Activated naive CD8-positive, alpha-beta T cell treated with anti-CD3 and anti-CD28 coated beads, Interleukin-2, amount 10 ng/mL, durations not matched to agents 7 days and 5 days (primary cell): ENCODE measurements around the gene RIN3. TPM values are rescaled to one million over a fixed set of nuclear protein-coding genes. Genes with fewer than 3 reads are reported as not detected.
"Not testable (repeated sequence)": the region's sequence is repeated elsewhere in the genome, so short reads cannot be mapped to it uniquely, and the experiment has no call there.

Source experiments
- ATAC-seq: fragments of 150-1000 bp; cut with Tn5 transposase; one replicate; pipeline ENCODE4 v1.10.0; 2021; ENCODE audit warnings: low read depth, moderate library complexity
- POLR2A ChIA-PET: fragments of 350-600 bp; sonication (Branson Sonifier 250); formaldehyde crosslinking; loops from one replicate; lab custom pipeline; 2021; ENCODE audit warnings: antibody characterized with exemption; lab: Charles Lee
- DNase-seq: peaks from one replicate; pipeline ENCODE4 v3.0.0; 2021
- H3K27ac Mint-ChIP-seq: one replicate; pipeline ENCODE4 v1.8.0; 2022; ENCODE audit warnings: mild to moderate bottlenecking, mixed read lengths
- H3K27me3 Mint-ChIP-seq: one replicate; pipeline ENCODE4 v1.8.0; 2022; ENCODE audit warnings: mild to moderate bottlenecking, moderate library complexity, mixed read lengths
- H3K36me3 Mint-ChIP-seq: one replicate; pipeline ENCODE4 v1.8.0; 2021; ENCODE audit warnings: mild to moderate bottlenecking, mixed read lengths
- H3K4me1 Mint-ChIP-seq: one replicate; pipeline ENCODE4 v1.8.0; 2021; ENCODE audit warnings: mixed read lengths
- H3K4me3 Mint-ChIP-seq: one replicate; pipeline ENCODE4 v1.8.0; 2022; ENCODE audit warnings: mild to moderate bottlenecking, moderate library complexity, mixed read lengths
- H3K9me3 Mint-ChIP-seq: one replicate; pipeline ENCODE4 v1.8.0; 2021; ENCODE audit warnings: mixed read lengths
- total RNA-seq, 2 experiments: library from RNA; stranded (reverse); gene quantifications; one replicate each; pipeline ENCODE4 v1.2.3, GENCODE V29; 2021

Gene RIN3
- total RNA-seq, 2 experiments from 2014 or later = 80.5 to 80.9 TPM

DNA sequence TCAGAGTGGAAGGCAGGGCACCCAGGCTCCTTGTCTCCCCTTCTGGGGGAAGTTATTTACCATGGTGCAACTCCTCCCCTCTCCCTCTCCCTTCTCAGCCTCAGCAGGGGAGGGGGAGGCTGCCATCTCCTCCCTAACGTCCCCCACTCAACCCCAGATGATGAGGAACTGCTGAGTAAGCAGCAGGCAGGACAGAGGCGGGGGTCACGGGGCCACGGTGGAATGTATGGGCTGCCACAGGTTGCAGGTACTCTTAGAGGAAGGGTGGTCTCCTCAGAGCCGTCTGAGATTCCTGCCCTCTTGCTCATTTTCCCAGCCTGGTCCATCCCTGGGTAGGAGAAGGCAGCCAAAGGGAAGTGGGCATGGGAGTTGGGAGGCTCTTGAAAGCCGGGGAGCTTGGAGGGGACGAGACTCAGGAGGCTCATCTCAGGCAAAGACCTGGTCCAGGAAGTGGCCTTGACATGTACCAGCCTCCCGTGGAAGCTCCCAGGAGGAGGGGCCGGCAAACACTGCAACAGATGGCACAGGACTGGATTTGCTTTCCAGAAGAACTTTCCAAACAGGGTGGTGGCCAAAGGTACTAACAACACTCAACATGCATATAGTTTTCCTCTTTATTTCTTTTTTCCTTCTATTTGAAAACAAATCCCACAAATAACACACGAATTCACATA is 19.0 kb downstream of the RIN3 start:
- Mint-ChIP-seq H3K4me3 (peak overlapping the region; percentile 13), H3K36me3 (peaks cover 14% of the 10 kb centered on the region), H3K4me1 (peaks cover 71% of the 10 kb centered on the region), H3K27me3 (no peaks in the 10 kb centered on the region), H3K27ac (peak overlapping the region; percentile 99), H3K9me3 (no peaks in the 10 kb centered on the region)
- no peak for DNase-seq
- ATAC-seq = no peak
- POLR2A ChIA-PET = interaction anchor here (1.6 to 4.6 kb wide), 3 partner anchors 8 to 17 kb away, joined by 6 to 38 read pairs (median 14); partner anchors contain the start of gene RIN3

DNA sequence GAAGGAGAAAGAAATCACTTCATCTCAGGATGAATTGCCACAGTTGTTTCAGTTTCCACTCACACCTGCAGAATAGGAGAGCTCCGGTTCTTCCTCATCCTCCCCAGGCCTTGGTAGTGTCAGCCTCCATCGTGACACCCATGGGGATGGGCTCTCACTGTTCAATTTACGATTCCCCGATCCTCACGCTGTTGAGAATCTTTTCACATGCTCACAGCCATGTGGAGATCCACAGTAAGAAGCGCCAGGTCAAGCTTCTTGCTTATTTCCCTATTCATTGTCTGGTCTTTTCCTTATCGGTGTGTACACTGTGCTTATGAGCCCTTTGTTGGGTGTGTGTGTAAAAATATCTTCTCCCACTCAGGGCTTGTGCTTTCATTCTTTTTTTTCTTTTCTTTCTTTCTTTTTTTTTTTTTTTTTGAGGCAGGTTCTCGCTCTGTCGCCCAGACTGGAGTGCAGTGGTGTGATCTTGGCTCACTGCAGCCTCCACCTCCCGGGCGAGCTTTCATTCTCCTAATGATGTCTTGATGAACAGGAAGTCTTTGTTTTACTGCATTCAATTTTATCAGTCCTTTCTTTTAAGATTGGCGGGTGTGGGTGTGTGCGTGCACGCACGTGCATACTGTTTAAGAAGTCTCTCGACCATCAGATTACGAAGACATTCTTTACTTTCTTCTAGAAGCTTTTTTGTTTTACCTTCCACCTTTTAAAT is 21.5 kb downstream of the RIN3 start:
- Mint-ChIP-seq H3K9me3 (no peaks in the 10 kb centered on the region), H3K27me3 (no peaks in the 10 kb centered on the region), H3K4me1 (peaks cover 75% of the 10 kb centered on the region), H3K4me3 (peak overlapping the region; percentile 87), H3K27ac (peak overlapping the region; percentile 95), H3K36me3 (peaks cover 8% of the 10 kb centered on the region)
- ATAC-seq (peak; percentile 10), DNase-seq (peak; percentile 36)
- POLR2A ChIA-PET = interaction anchor here (0.7 to 1.7 kb wide), 9 partner anchors 9 to 414 kb away, joined by 3 to 6 read pairs (median 4); partner anchors contain the start of genes CPSF2, NDUFB1 and RIN3

DNA sequence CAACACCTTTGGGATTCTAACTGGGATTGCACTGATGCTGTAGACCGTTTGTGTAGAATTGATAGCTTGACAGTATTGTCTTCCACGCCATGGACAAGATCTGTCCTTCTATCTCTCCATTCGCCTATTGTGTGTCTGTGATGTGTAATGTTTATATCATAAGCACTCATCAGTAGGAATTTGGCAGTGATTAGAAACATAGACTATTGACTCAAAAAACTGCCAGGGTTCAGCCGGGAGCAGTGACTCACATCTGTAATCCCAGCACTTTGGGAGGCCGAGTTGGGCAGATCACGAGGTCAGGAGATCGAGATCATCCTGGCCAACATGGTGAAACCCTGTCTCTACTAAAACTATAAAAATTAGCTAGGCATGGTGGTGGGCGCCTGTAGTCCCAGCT is 22.6 kb downstream of the RIN3 start:
- H3K27me3 Mint-ChIP-seq, ATAC-seq, DNase-seq, H3K9me3 Mint-ChIP-seq: not testable (repeated sequence)
- POLR2A ChIA-PET = interaction anchor here (0.7 kb wide), 1 partner anchor 21 kb away, joined by 3 read pairs; no protein-coding TSS in a partner anchor
- Mint-ChIP-seq H3K4me1 (peaks cover 76% of the 10 kb centered on the region), H3K27ac (peak overlapping the region; percentile 95), H3K36me3 (peaks cover 14% of the 10 kb centered on the region), H3K4me3 (peak overlapping the region; percentile 87)

DNA sequence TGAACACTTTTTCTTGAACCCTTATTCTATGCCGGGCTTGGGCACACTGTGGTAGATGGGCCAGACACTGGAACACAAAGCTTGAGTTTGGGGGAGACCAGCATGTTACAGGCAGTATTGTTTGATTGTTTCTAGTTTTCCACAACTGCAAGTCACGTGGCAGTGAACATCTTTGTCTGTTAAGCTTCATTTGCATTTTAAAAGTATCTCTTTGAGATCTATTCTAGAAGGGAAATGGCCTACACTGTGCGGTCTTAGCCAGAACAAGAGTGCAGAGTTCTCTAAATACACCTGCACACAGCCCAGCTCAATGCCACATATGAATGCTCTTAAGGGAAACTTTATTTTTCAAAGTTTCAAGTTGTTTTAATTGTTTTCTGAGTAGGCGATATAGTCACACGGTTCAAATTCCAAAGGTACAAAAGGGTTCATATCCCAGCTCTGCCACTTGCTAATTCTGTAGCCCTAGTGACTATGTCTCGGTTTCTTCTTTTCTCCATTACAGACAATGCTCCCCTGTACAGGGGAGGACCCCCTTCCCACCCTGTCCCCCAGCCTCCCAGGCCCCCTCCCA is 24.9 kb downstream of the RIN3 start:
- H3K4me1 Mint-ChIP-seq = peaks cover 77% of the 10 kb centered on the region
- peak overlapping the region; percentile 86 for H3K27ac Mint-ChIP-seq
- DNase-seq = no peak
- ATAC-seq = peak; percentile 46
- no peaks in the 10 kb centered on the region for H3K9me3 Mint-ChIP-seq
- H3K4me3 Mint-ChIP-seq = peak overlapping the region; percentile 20
- H3K36me3 Mint-ChIP-seq = peaks cover 16% of the 10 kb centered on the region
- POLR2A ChIA-PET = interaction anchor here (0.6 to 3.4 kb wide), 9 partner anchors 14 to 822 kb away, joined by 3 to 37 read pairs (median 5); no protein-coding TSS in a partner anchor
- H3K27me3 Mint-ChIP-seq = no peaks in the 10 kb centered on the region

DNA sequence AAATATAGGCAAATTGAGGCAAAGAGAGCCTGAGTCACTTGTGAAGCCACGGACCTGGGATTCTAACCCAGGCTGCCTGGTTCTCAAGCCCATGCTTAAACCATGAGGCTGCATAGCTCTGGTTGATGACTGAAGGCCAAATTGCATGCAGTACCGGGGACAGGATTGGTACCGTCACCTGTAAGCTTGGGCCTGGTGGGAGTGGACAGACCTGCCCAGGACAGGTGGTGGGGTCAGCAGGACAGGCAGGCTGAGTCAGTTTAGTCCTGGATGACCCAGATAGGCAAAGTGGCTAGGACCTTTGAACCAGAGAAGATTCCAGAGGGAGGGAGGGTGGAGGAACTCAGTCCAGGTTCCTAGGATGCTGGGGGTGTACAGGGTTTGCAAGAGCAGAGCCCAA is 25.8 kb downstream of the RIN3 start:
- Mint-ChIP-seq H3K4me3 (peak overlapping the region; percentile 48), H3K36me3 (peaks cover 18% of the 10 kb centered on the region), H3K27ac (peak overlapping the region; percentile 86), H3K4me1 (peaks cover 78% of the 10 kb centered on the region), H3K9me3 (no peaks in the 10 kb centered on the region), H3K27me3 (no peaks in the 10 kb centered on the region)
- no peak for DNase-seq
- POLR2A ChIA-PET = interaction anchor here (0.6 to 3.4 kb wide), 8 partner anchors 8 to 823 kb away, joined by 3 to 37 read pairs (median 4); no protein-coding TSS in a partner anchor
- ATAC-seq = no peak

DNA sequence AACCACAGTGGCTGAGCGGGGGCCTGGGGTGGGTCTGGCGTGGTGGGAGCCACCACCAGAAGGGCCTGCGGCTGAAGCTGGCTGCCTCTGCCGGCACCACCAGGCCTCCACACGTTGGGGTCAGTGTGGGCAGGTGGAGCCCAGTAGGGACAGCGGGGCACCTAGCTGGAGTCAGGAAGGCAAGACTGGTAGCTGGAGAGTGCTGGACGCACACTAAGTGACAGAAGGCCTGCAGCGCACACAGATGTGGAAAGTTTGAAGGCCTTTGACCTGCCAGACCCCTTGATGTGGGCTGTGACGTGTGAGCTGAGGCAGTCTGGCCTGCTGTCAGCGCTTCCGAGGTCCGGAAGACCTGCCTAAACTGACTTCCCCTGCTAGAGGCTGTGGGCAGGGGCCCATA is 26.3 kb downstream of the RIN3 start:
- POLR2A ChIA-PET = interaction anchor here (0.9 to 3.4 kb wide), 6 partner anchors 8 to 55 kb away, joined by 3 to 37 read pairs (median 4); no protein-coding TSS in a partner anchor
- DNase-seq (peak; percentile 67), ATAC-seq (peak; percentile 60)
- Mint-ChIP-seq H3K36me3 (peaks cover 18% of the 10 kb centered on the region), H3K4me1 (peaks cover 74% of the 10 kb centered on the region), H3K27ac (peak overlapping the region; percentile 86), H3K27me3 (no peaks in the 10 kb centered on the region), H3K4me3 (peak overlapping the region; percentile 48), H3K9me3 (no peaks in the 10 kb centered on the region)

DNA sequence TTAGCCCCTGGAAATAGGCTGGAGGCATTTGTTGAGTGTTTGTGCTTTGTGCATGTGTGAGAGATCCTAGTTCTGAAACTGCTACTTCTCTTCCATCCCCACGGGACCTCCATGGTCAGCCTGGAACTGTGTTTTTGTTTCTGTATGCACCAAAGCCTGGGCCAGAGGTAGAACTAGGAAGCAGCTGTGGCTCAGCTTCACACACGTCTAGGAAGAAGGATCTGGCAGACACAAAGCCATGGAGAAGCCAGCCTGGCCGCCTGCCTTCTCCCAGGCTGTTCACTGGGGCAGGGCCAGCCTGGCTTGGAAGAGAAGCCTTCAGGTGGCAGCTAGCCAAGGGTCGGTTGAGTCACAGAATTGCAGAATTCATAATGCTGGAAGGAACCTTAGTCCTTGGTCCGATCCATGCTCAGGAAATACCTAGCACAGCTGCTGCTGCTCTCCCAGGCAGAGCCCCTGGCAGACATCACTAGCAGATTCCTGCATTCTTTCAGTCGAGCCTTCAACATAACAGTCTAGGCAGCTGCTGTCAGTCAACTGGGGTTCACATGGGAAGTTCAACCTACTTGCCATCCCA is 27.0 kb downstream of the RIN3 start:
- DNase-seq = no peak
- no peaks in the 10 kb centered on the region for H3K27me3 Mint-ChIP-seq
- ATAC-seq = no peak
- H3K4me3 Mint-ChIP-seq = peak overlapping the region; percentile 48
- peaks cover 15% of the 10 kb centered on the region for H3K36me3 Mint-ChIP-seq
- H3K4me1 Mint-ChIP-seq = peaks cover 67% of the 10 kb centered on the region
- H3K9me3 Mint-ChIP-seq = no peaks in the 10 kb centered on the region
- POLR2A ChIA-PET = interaction anchor here (0.9 to 3.4 kb wide), 5 partner anchors 9 to 27 kb away, joined by 3 to 37 read pairs (median 5); no protein-coding TSS in a partner anchor
- peak overlapping the region; percentile 86 for H3K27ac Mint-ChIP-seq

DNA sequence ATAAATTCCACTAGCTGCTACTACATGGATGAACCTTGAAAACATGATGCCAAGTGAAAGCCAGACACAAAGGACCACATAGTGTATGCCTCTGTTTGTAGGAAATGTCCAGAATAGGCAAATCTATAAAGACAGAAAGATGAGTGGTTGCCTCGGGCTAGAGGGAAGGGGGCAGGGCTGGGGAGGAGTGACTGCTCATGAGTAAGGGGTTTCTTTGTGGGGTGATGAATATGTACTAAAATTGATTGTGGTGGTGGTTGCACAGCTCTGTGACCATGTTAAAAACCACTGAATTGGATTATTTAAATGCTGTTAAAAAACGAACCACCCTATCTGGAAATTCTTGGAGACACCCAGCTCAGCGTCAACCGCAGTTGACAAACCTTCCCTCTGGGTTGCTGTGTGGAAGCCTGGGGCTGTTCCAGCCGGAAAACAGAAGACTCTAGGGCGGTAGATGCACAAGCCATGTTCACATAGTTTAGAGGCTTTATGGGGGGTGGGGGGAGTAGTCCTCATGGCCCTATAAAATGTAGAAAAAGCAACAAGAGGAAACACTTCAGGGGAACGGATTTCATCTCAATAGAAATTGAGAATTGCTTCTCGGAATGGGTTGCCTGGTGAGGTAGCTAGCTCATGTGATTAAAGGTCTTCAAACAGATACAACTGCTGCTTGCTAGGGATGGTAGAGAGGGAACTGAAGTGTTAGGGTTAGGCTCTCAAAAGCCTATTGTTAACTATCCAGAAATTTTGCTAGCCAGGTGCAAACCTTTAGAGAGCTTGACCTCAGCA is 29.4 kb downstream of the RIN3 start:
- no peak overlapping the region for H3K4me3 Mint-ChIP-seq
- no peak for ATAC-seq
- H3K27ac Mint-ChIP-seq = peak overlapping the region; percentile 21
- H3K27me3 Mint-ChIP-seq = no peaks in the 10 kb centered on the region
- H3K36me3 Mint-ChIP-seq = peaks cover 14% of the 10 kb centered on the region
- peaks cover 56% of the 10 kb centered on the region for H3K4me1 Mint-ChIP-seq
- H3K9me3 Mint-ChIP-seq = no peaks in the 10 kb centered on the region
- DNase-seq = no peak
- POLR2A ChIA-PET = interaction anchor here (0.8 kb wide), 1 partner anchor 222 kb away, joined by 3 read pairs; no protein-coding TSS in a partner anchor

DNA sequence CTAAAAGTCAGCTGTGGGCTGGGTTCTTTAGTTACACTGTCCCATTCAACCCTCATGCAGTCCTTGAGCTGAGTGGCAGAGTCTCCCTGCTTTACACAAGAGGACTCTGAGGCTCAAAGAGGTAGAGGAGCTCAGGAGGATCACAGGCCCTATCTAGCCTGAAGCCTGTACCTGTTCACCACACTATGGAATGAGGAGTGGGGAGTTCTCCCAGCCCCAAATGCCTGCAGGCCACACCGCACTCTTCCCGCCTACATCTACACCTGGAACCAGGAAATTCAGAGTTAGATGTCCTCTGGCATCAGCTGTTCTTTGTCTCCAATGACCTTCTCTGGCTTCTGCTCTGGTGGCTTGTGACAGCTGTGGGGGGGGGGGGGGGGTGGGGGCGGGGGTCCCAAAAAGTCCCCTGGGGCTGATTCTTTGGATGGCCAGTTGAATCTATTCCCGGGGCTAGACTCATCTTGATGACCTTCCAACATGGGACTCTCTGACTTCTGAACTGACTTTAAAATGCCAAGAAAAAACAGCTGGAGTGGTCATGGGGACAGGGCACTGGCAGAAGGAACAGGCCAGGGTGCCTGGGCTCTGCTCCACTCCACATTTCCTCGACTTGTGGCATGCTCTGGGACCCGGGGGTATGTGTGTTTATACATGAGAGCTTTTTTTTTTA is 30.6 kb downstream of the RIN3 start:
- peaks cover 49% of the 10 kb centered on the region for H3K4me1 Mint-ChIP-seq
- peaks cover 14% of the 10 kb centered on the region for H3K36me3 Mint-ChIP-seq
- H3K9me3 Mint-ChIP-seq = no peaks in the 10 kb centered on the region
- no peak for ATAC-seq
- H3K27ac Mint-ChIP-seq = no peak overlapping the region
- no peak for DNase-seq
- no peaks in the 10 kb centered on the region for H3K27me3 Mint-ChIP-seq
- no peak overlapping the region for H3K4me3 Mint-ChIP-seq
- POLR2A ChIA-PET = interaction anchor here (0.6 to 1.4 kb wide), 5 partner anchors 9 to 30 kb away, joined by 3 to 10 read pairs (median 3); no protein-coding TSS in a partner anchor

DNA sequence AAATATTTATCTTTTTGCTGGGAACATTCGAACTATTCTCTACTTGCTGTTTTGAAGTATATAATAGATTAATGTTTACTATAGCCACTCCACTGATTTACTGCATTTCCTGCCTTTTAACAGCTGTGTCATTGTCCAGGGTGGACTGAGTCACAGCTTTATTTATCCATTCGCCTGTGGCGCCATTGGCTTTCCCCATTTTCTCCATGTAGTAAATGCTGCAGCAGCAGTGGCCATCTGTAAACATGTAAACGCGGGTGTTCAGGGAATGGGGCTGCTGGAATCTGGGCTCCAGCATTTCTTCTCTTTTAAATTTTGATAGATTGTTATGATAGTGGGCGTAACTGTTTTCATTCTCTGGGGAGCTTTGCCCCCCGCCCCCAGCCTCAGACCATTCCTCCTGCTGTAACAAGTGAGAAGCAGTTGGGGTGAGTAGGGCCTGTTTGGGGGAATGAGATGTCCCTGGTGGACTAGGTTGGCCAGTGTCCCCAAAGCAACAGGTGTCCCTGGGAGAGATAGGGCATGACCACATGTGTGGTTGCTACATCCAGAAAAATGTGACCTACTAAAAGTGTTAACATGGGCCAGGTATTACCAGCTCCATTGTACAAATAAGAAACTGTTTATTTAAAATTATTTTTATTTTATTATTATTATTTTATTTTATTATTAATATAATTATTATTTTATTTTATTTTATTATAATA is 32.9 kb downstream of the RIN3 start:
- DNase-seq (no peak), ATAC-seq (no peak)
- no peak overlapping the region for H3K4me3 Mint-ChIP-seq
- POLR2A ChIA-PET = no interaction called here
- peaks cover 39% of the 10 kb centered on the region for H3K4me1 Mint-ChIP-seq
- H3K9me3 Mint-ChIP-seq = no peaks in the 10 kb centered on the region
- H3K27me3 Mint-ChIP-seq = no peaks in the 10 kb centered on the region
- H3K27ac Mint-ChIP-seq = no peak overlapping the region
- peaks cover 12% of the 10 kb centered on the region for H3K36me3 Mint-ChIP-seq

DNA sequence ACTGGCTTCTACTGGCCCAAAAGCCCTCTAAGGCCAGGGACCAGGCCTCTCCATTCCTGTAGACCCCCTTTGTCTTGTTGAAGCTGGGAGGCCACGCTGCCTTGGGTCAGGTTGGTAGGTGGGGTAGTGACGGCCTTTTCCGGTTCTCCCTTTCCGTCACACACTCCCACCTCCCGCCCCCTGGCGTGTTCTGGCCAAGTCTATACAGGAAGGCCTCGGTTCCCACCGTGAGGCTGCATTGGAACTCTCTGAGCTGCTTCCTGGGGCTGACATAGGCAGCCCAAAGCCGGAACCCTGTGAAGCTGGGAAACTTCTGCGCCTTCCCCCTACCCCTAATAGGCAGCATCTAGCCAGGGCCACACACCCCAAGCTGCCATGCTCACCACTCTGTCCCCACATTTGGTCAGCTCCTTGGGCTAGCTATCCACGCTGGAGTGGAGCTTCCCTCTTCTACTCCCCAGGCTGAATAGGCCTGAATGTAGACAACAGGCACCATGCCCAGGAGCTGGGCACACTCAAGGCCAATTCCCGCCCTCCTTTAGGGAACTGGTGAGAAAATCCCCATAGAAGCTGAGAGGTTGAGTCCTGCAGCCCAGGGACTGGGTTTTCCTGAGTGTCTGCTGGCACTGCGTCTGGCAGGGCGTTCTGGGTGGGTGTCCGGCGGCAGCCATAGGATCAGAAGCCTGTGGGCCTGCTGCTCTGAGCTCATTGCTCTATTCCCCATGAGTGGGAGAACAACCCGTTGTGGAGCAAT is 35.7 kb downstream of the RIN3 start:
- Mint-ChIP-seq H3K27ac (no peak overlapping the region), H3K4me3 (no peak overlapping the region), H3K4me1 (peaks cover 29% of the 10 kb centered on the region), H3K27me3 (no peaks in the 10 kb centered on the region), H3K9me3 (no peaks in the 10 kb centered on the region), H3K36me3 (peaks cover 9% of the 10 kb centered on the region)
- no peak for ATAC-seq
- DNase-seq = no peak
- POLR2A ChIA-PET = interaction anchor here (1.5 kb wide), 1 partner anchor 102 kb away, joined by 3 read pairs; no protein-coding TSS in a partner anchor
